ENCODE results near the gene WASF2. TPM values are rescaled to one million over a fixed set of nuclear protein-coding genes. Genes with fewer than 3 reads are reported as not detected.
"Not testable (repeated sequence)": the region's sequence is repeated elsewhere in the genome, so short reads cannot be mapped to it uniquely, and the experiment has no call there.

WASF2 gene
- total RNA-seq, 1 donor: 33.0 TPM

DNA sequence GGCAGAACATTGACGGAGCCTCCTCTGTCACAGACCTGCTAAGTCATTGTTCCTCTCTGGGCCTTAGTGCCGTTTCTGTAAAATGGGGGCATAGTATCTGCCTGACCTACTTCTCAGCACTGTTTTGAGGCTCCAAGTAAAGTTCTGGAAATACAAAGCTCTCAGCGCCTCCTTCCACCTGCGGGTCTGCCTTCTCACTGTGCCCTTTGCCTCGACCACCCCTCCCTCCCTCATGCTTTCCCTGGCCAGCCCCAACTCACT, 15.4 kb upstream of the WASF2 start:
- H3K4me3 ChIP-seq (ENCODE audit: low read depth, low read length): no peak overlapping the region
- TF ChIP-seq, protein P1, sequence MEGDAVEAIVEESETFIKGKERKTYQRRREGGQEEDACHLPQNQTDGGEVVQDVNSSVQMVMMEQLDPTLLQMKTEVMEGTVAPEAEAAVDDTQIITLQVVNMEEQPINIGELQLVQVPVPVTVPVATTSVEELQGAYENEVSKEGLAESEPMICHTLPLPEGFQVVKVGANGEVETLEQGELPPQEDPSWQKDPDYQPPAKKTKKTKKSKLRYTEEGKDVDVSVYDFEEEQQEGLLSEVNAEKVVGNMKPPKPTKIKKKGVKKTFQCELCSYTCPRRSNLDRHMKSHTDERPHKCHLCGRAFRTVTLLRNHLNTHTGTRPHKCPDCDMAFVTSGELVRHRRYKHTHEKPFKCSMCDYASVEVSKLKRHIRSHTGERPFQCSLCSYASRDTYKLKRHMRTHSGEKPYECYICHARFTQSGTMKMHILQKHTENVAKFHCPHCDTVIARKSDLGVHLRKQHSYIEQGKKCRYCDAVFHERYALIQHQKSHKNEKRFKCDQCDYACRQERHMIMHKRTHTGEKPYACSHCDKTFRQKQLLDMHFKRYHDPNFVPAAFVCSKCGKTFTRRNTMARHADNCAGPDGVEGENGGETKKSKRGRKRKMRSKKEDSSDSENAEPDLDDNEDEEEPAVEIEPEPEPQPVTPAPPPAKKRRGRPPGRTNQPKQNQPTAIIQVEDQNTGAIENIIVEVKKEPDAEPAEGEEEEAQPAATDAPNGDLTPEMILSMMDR (IDR thresholded peaks at IDR 0.05; ENCODE audit: insufficient read depth, low read length): no peak
- DNase-seq (ENCODE audit: low read depth): no peak

DNA sequence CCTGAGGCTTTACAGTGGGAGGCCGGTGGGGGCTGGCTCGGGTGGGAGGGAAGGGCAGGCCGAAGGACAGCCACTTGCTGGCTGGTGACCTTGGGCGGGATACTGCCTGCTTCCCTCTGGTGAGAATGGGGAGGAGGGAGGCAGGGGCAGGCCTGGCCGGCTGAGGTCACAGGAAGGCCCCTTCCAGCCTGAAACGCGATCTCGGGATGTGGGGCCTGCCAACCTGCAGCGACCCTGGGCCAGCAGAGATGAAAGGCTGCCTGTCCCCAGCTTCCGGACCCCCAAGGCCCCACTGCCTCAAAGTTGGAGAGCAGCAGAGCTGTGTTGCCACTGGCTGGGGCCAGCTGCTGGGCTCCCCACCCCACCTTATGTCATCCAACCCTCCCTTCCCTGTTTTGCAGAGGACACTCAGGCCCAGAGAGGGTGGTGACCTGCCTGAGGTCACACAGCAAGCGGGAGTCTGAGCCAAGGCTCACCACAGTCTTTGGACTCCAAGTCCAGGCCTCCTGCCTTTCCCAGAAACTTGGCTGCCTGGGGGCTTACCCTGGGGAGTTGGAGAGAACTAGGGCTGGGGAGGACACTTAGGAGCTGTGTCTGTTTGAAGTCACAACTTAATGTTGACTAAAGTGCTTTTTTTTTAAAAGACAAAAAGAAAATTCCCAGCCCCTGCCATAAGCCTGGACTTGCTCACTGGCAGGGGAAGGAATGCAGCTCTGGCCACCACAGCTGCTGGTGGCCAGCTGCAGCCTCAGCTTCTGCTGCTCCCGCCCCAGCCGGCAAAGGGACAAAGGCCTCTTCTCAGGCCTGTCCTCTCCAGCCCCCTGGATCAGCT, 14.8 kb upstream of the WASF2 start:
- peak; percentile 57 for DNase-seq (ENCODE audit: low read depth)
- no peak overlapping the region for H3K4me3 ChIP-seq (ENCODE audit: low read depth, low read length)
- TF ChIP-seq, protein P1 (IDR thresholded peaks at IDR 0.05; ENCODE audit: insufficient read depth, low read length): no peak

DNA sequence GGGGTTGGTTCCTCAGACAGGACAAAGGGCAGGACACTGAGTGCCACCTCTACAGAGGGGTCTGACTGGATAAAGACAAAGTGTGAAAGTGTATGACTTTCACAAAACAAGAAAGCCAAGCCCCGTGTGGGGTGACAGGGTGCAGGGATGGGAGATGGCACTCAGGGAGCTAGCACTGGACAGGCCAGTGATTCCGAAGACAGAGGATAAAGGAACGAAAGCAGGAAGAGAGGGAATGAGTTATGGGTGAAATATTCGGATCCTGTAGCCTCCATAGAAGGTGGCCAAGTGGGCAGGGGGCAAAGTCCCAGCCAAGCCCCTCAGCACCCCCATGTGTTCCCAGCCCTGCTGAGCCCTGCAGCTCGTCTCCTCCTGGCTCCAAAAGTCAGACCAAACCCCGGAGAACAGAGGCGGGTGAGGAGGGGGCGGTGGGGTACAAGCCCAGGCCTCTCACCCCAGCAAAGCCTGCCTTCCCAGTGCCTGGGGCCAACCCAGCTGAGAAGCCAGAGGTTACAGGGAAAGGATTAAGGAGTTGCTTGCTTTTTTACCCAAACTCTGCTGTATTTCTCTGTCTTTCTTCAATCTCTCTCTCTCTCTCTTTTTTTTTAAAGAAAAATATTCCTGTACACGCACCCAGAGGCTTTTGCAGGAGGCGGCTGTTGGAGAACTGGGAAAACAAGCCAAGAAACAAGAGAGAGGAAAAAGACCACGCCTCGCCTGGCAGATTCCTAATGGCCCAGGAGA, 14.0 kb upstream of the WASF2 start:
- DNase-seq (ENCODE audit: low read depth): peak; percentile 89
- TF ChIP-seq, protein P1 (IDR thresholded peaks at IDR 0.05; ENCODE audit: insufficient read depth, low read length): no peak
- peak overlapping the region; percentile 29 for H3K4me3 ChIP-seq (ENCODE audit: low read depth, low read length)

DNA sequence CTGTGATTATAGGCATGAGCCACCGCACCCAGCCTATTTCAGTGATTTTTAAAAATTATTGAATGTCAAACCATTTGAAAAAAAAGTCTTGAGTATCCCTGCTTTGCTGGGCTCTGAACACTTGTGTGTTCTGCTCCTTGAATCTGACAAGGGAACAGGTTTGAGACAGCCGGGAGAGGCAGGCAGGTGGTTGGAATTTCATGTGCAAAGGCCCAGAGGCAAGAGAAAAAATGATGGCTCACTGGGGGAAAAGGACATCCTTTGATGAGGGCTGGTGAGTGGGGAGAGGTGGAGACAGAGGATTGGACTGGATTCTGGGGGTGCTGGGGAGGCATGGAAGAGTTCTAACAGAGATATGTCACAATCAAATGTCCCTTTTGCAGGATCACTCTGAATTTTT, 13.1 kb upstream of the WASF2 start:
- H3K4me3 ChIP-seq (ENCODE audit: low read depth, low read length): no peak overlapping the region
- TF ChIP-seq, protein P1 (IDR thresholded peaks at IDR 0.05; ENCODE audit: insufficient read depth, low read length): no peak
- no peak for DNase-seq (ENCODE audit: low read depth)

DNA sequence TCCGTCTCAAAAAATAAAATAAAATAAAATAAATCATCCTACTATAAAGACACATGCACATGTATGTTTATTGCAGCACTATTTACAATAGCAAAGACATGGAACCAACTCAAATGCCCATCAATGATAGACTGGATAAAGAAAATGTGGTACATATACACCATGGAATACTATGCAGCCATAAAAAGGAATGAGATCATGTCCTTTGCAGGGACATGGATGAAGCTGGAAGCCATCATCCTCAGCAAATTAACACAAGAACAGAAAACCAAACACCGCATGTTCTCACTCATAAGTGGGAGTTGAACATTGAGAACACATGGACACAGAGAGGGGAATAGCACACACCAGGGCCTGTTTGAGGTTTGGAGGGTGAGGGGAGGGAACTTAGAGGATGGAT, 11.2 kb upstream of the WASF2 start:
- not testable (repeated sequence) for DNase-seq (ENCODE audit: low read depth); H3K4me3 ChIP-seq (ENCODE audit: low read depth, low read length)

DNA sequence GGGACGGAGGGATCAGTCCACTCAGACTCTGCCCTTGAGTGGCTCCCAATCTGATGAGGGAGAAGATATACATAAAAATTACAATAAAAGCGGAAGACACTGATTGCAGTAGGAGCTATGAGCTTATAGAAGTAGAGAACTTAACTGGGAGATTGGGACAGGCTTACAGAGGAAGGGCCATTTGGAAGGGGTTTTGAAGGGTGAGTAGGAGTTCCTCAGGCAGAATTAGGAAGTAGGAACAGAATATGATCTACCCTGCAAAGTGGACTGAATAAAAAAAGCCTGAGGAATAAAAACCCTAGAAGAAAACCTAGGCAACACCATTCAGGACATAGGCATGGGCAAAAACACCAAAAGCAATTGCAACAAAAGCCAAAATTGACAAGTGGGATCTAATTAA, 9.2 kb upstream of the WASF2 start:
- no peak for DNase-seq (ENCODE audit: low read depth)
- no peak overlapping the region for H3K4me3 ChIP-seq (ENCODE audit: low read depth, low read length)
- TF ChIP-seq, protein P1 (IDR thresholded peaks at IDR 0.05; ENCODE audit: insufficient read depth, low read length): no peak

DNA sequence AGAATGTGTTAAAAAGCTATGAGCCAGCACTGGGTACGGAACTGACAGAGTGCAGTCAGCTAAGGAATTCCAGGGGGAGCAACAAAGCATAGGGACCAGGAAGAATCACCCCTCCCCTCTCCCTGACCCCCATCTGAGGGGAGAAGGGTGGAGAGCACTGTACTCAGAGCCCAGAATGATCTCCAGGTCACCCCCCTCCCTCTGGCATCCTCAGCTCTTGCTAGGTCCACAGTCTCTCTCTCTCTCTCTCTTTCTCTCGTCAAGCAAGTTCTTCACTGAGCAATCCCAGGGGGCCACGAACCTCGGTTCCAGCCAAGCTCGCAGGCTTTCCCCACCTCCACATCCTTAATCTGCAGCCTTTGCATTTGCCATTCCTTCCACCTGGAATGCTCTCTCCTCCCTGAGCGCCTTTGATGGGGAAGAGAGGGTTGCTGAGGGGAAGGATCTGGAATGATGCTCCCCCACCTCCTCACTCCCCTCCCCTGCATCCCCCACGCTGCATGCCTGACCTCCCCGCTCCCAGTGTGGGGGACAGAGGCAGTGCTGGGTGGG, 6.7 kb upstream of the WASF2 start:
- DNase-seq (ENCODE audit: low read depth): peak; percentile 83
- H3K4me3 ChIP-seq (ENCODE audit: low read depth, low read length): peak overlapping the region; percentile 22
- TF ChIP-seq, protein P1 (IDR thresholded peaks at IDR 0.05; ENCODE audit: insufficient read depth, low read length): peak; percentile 75
